ENCODE measurements around the gene DENND4B. TPM values are rescaled to one million over a fixed set of nuclear protein-coding genes. Genes with fewer than 3 reads are reported as not detected.
A peak's percentile ranks its signal among the peaks of the same experiment; 100 is the strongest.

DENND4B gene
- total RNA-seq, 4 donors from 2014 or later: 10.2 to 46.5 (median 32.3) TPM

- 84 to 95% methylated on average over 4 to 6 of the region's 11 CpGs for WGBS, 2 donors (ENCODE audit: low coverage in 1 of 2)
- H3K4me1 ChIP-seq: peaks cover 0 to 2% (median 0%) of the 10 kb centered on the region in 3 donors
- H3K27me3 ChIP-seq: no peaks in the 10 kb centered on the region
- no peak overlapping the region for H3K4me3 ChIP-seq
- no peak for ATAC-seq
- H3K9me3 ChIP-seq: no peaks in the 10 kb centered on the region
- TF ChIP-seq CTCF (IDR thresholded peaks at IDR 0.05) (no peak), EP300 (IDR thresholded peaks at IDR 0.05) (no peak), POLR2A (IDR thresholded peaks at IDR 0.05) (no peak), POLR2AphosphoS5 (IDR thresholded peaks at IDR 0.05) (no peak)
- peaks cover 0 to 99% of the 10 kb centered on the region in 2 donors for H3K36me3 ChIP-seq
- H3K27ac ChIP-seq: no peak overlapping the region
These were observed 12.6 kb downstream of the DENND4B start for GRCh38 chr1:153933955-153934354.

- WGBS, 2 donors (ENCODE audit: low coverage in 1 of 2): 100% methylated on average over 1 to 2 of the region's 14 CpGs
- TF ChIP-seq EP300 (IDR thresholded peaks at IDR 0.05): no peak
- no peak for TF ChIP-seq CTCF (IDR thresholded peaks at IDR 0.05)
- Histone ChIP-seq H3K9me3 (no peaks in the 10 kb centered on the region), H3K36me3 (peaks cover 0 to 96% of the 10 kb centered on the region in 2 donors), H3K4me1 (peaks cover 0 to 7% (median 0%) of the 10 kb centered on the region in 3 donors), H3K27ac (no peak overlapping the region), H3K27me3 (no peaks in the 10 kb centered on the region), H3K4me3 (no peak overlapping the region)
- no peak for ATAC-seq
These were observed 13.1 kb downstream of the DENND4B start for GRCh38 chr1:153933430-153933829.

GRCh38 chr1:153932156-153933131 lies 14.1 kb downstream of the DENND4B start:
- Histone ChIP-seq H3K4me3 (no peak overlapping the region), H3K9me3 (no peaks in the 10 kb centered on the region), H3K36me3 (peaks cover 0 to 86% of the 10 kb centered on the region in 2 donors), H3K27me3 (no peaks in the 10 kb centered on the region), H3K27ac (no peak overlapping the region), H3K4me1 (peaks cover 0 to 12% (median 0%) of the 10 kb centered on the region in 3 donors)
- 87 to 93% methylated on average over 3 to 5 of the region's 18 CpGs for WGBS, 2 donors (ENCODE audit: low coverage in 1 of 2)
- ATAC-seq: no peak
- TF ChIP-seq EP300 (IDR thresholded peaks at IDR 0.05) (no peak), POLR2A (IDR thresholded peaks at IDR 0.05) (no peak), CTCF (IDR thresholded peaks at IDR 0.05) (no peak), POLR2AphosphoS5 (IDR thresholded peaks at IDR 0.05) (no peak)

- Histone ChIP-seq H3K4me3 (no peak overlapping the region), H3K9me3 (no peaks in the 10 kb centered on the region), H3K27me3 (no peaks in the 10 kb centered on the region), H3K27ac (peak overlapping the region in 1 of 4 donors; percentile 38), H3K4me1 (peaks cover 0 to 12% (median 0%) of the 10 kb centered on the region in 3 donors), H3K36me3 (peaks cover 0 to 64% of the 10 kb centered on the region in 2 donors)
- WGBS, 2 donors (ENCODE audit: low coverage in 1 of 2): 68 to 86% methylated on average over 3 to 8 of the region's 14 CpGs
- no peak for TF ChIP-seq EP300 (IDR thresholded peaks at IDR 0.05)
- no peak for ATAC-seq
These were observed 16.3 kb downstream of the DENND4B start for GRCh38 chr1:153929981-153930948.

- TF ChIP-seq CTCF (IDR thresholded peaks at IDR 0.05) (no peak), EP300 (IDR thresholded peaks at IDR 0.05) (no peak)
- H3K36me3 ChIP-seq: peaks cover 0 to 56% of the 10 kb centered on the region in 2 donors
- H3K9me3 ChIP-seq: no peaks in the 10 kb centered on the region
- H3K4me1 ChIP-seq: peaks cover 0 to 13% (median 0%) of the 10 kb centered on the region in 3 donors
- no peaks in the 10 kb centered on the region for H3K27me3 ChIP-seq
- no peak for ATAC-seq
- H3K4me3 ChIP-seq: no peak overlapping the region
- H3K27ac ChIP-seq: peak overlapping the region in 3 of 4 donors; percentile 38 to 51 (median 38)
- WGBS, 2 donors (ENCODE audit: low coverage in 1 of 2): 89 to 92% methylated on average over 3 to 5 of the region's 5 CpGs
These were observed 17.1 kb downstream of the DENND4B start for GRCh38 chr1:153929426-153929825.
